ENCODE results near the gene NACC2.

DNA sequence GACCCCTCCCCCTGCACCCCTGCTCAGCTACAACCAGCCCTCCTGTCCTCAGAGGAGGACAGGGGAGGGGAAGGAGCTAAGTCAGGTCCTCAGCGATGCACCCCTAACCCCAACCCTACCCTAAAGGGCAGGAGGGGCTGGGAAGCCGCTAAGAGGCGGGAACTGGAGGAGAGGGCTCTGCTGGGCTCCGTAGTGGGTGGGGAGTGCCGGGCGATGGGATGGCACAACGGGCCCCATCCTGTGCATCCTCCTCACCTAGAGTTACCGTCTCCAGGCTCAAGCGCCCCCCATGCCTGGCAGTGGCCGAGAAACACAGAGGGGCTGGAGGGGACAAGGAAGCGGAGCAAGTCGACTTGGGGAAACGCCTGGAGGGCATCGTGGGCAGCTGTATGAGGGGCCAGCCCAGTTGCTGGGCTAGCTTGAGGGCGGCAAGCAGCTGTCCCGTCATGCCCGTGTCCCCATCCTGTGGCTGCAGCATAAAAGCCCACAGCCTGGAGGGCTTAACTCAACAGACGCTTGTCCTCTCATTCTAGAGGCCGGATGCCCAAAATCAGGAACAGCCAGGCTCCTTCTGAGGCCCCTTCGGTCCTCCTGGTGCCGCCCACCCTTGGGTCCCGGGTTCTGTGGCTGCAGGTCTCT lies 110.9 kb downstream of the NACC2 start:
- TF ChIP-seq, protein P1, sequence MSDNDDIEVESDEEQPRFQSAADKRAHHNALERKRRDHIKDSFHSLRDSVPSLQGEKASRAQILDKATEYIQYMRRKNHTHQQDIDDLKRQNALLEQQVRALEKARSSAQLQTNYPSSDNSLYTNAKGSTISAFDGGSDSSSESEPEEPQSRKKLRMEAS (IDR thresholded peaks at IDR 0.05; ENCODE audit: low read depth, low read length) = no peak
- TF ChIP-seq CEBPB (IDR thresholded peaks at IDR 0.05; ENCODE audit: borderline replicate concordance in 1 of 2, low read depth in 2 of 2, low read length in 2 of 2) (no peak), ASH2L (IDR thresholded peaks at IDR 0.05; ENCODE audit: borderline replicate concordance, low read depth) (no peak), USF1 (IDR thresholded peaks at IDR 0.05; ENCODE audit: borderline replicate concordance, extremely low read length, insufficient read depth, low read depth, low read length) (no peak), ELK1 (IDR thresholded peaks at IDR 0.05; ENCODE audit: low read depth, low read length) (no peak), POLR2A (IDR thresholded peaks at IDR 0.05; ENCODE audit: low read depth, low read length) (no peak), SMC3 (IDR thresholded peaks at IDR 0.05; ENCODE audit: borderline replicate concordance, low read length) (no peak), EP300 (IDR thresholded peaks at IDR 0.05; ENCODE audit: borderline replicate concordance in 1 of 2, control insufficient read depth in 1 of 2, low read depth in 2 of 2, low read length in 2 of 2) (no peak), GATAD2B (conservative IDR thresholded peaks at IDR 0.05; ENCODE audit: low read depth) (no peak), SUZ12 (IDR thresholded peaks at IDR 0.05; ENCODE audit: unreplicated experiment) (no peak), EZH2 (IDR thresholded peaks at IDR 0.05; ENCODE audit: borderline replicate concordance, control insufficient read depth, low read depth, low read length) (no peak)
- TF ChIP-seq, protein P2, sequence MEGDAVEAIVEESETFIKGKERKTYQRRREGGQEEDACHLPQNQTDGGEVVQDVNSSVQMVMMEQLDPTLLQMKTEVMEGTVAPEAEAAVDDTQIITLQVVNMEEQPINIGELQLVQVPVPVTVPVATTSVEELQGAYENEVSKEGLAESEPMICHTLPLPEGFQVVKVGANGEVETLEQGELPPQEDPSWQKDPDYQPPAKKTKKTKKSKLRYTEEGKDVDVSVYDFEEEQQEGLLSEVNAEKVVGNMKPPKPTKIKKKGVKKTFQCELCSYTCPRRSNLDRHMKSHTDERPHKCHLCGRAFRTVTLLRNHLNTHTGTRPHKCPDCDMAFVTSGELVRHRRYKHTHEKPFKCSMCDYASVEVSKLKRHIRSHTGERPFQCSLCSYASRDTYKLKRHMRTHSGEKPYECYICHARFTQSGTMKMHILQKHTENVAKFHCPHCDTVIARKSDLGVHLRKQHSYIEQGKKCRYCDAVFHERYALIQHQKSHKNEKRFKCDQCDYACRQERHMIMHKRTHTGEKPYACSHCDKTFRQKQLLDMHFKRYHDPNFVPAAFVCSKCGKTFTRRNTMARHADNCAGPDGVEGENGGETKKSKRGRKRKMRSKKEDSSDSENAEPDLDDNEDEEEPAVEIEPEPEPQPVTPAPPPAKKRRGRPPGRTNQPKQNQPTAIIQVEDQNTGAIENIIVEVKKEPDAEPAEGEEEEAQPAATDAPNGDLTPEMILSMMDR (IDR thresholded peaks at IDR 0.05 in 2 of 3, conservative IDR thresholded peaks at IDR 0.05 in 1 of 3; ENCODE audit: control insufficient read depth in 2 of 3, extremely low read depth in 1 of 3, insufficient read depth in 1 of 3, low read depth in 3 of 3, low read length in 3 of 3) = no peak

All from GM12878 (cell line).